Skeletal muscle satellite cell (primary cell): ENCODE measurements around the gene DGKI.

Experiments
- H3K27me3 ChIP-seq: 2 replicates; pipeline ENCODE4 v1.7.0; 2013; ENCODE audit warnings: low read length; ENCODE audit not compliant: control insufficient read depth, insufficient read depth
- H3K36me3 ChIP-seq: 2 replicates; pipeline ENCODE4 v1.7.0; 2013; ENCODE audit warnings: mild to moderate bottlenecking, control low read depth, low read length; ENCODE audit not compliant: insufficient read depth
- H3K4me1 ChIP-seq: 2 replicates; pipeline ENCODE4 v1.7.0; 2013; ENCODE audit warnings: low read length; ENCODE audit not compliant: control insufficient read depth, insufficient read depth
- H3K4me2 ChIP-seq: 2 replicates; pipeline ENCODE4 v1.7.0; 2013; ENCODE audit warnings: mild to moderate bottlenecking, low read length
- H3K4me3 ChIP-seq: 2 replicates; pipeline ENCODE4 v1.7.0; 2013; ENCODE audit warnings: low read length
- H3K9ac ChIP-seq: 2 replicates; pipeline ENCODE4 v1.7.0; 2013; ENCODE audit warnings: mild to moderate bottlenecking, low read depth, low read length, moderate library complexity
- H3K9me3 ChIP-seq: replicated peaks from 2 replicates; pipeline ENCODE4 v1.7.0; 2013; ENCODE audit warnings: mild to moderate bottlenecking, control low read depth, low read length

Gene DGKI

DNA sequence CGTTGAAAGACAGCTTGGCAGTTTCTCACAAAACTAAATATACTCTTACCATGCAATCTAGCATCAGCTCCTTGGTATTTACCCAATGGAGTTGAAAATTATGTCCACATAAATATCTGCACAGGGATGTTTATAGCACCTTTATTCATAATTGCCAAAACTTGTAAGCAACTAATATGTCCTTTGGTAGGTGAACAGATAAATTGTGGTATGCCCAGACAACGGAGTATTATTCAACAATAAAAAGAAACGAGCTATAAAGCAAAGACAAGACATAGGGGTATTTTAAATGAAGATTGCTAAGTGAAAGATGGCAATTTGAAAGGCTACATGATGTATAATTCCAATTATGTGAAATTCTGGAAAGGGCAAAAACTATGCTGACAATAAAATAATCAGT is 340.7 kb downstream of the DGKI start:
- H3K9ac ChIP-seq = no peak overlapping the region
- peaks cover 8% of the 10 kb centered on the region for H3K36me3 ChIP-seq
- H3K9me3 ChIP-seq = no peaks in the 10 kb centered on the region
- no peak overlapping the region for H3K4me2 ChIP-seq
- peaks cover 24% of the 10 kb centered on the region for H3K4me1 ChIP-seq
- no peak overlapping the region for H3K4me3 ChIP-seq
- H3K27me3 ChIP-seq = no peaks in the 10 kb centered on the region

DNA sequence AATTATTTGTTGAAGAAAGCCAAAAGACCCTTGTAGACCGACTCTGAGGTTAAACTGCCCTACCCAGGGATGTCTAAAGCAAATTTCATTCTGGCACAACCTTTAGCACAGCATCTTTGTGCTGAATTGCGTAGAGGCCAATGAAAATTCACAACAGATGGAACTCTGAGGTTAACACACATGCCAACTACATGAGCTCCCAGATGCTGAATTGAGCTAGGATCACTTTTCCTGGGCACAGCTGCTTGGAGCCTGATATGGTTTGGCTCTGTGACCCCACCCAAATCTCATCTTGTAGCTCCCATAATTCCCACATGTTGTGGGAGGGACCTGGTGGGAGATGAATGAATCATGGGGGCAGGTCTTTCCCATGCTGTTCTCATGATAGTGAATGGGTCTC is 345.2 kb downstream of the DGKI start:
- Histone ChIP-seq H3K9ac (no peak overlapping the region), H3K4me3 (no peak overlapping the region), H3K4me2 (no peak overlapping the region), H3K36me3 (peaks cover 12% of the 10 kb centered on the region), H3K27me3 (no peaks in the 10 kb centered on the region), H3K4me1 (no peaks in the 10 kb centered on the region), H3K9me3 (no peaks in the 10 kb centered on the region)

DNA sequence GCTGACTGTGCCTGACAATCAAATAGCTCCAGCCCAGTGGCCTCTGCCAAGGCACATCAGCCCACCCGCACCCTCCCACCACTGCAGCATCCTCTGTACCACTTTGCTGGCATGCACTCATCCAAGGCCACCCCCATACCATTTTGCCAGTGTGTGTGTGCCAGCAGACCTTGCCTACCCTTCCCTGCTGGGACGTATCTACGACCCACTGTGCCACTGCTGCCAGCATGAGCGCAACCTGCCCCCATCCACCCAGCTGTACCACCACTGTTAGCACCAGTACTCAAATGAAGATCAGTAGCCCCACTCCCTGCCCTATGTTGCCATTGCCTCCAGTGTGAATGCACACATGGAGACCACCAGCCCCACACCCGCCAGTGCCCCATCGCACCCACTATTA is 353.9 kb downstream of the DGKI start:
- H3K9me3 ChIP-seq = no peaks in the 10 kb centered on the region
- H3K36me3 ChIP-seq = no peaks in the 10 kb centered on the region
- no peaks in the 10 kb centered on the region for H3K4me1 ChIP-seq
- H3K4me2 ChIP-seq = no peak overlapping the region
- H3K9ac ChIP-seq = no peak overlapping the region
- no peak overlapping the region for H3K4me3 ChIP-seq
- no peaks in the 10 kb centered on the region for H3K27me3 ChIP-seq

DNA sequence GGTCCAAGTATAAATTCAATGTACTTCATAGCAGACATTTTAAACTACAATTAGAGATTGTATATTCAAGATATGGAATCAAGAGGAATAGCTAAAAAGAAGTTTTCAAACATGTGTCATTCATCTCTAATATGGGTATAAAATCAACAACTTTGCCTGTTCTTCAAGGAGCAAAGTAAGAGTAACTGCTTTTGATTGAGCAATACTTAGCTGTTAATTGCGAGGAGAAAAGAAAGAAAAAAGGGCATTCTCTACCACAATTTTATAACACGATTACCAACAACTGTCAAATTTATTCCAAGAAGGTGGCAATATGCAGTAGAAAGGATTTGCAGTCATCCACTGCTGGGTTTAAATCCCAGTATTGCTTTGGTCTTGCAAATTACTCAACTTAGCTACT is 356.9 kb downstream of the DGKI start:
- no peak overlapping the region for H3K9ac ChIP-seq
- no peaks in the 10 kb centered on the region for H3K4me1 ChIP-seq
- H3K36me3 ChIP-seq = peaks cover under 1% of the 10 kb centered on the region
- H3K4me3 ChIP-seq = no peak overlapping the region
- no peaks in the 10 kb centered on the region for H3K27me3 ChIP-seq
- no peaks in the 10 kb centered on the region for H3K9me3 ChIP-seq
- no peak overlapping the region for H3K4me2 ChIP-seq

DNA sequence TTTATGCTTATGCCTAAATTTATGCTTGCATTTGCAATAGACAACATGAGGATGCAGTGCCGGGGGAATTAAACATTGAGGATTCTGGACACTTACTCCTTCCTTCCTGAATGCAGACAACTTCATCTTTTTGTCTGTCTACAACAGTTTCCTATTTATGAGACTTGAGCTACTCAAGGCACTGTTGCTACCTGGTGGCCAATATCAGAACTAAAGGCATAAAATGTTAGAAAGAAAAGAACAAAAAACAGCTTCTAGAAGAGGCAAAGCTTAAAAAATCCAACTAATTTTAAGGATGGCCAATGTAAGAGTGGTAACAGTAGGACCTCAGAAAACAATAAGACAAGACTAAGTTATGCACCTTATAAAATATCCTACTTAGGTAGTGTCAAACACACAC is 358.7 kb downstream of the DGKI start:
- Histone ChIP-seq H3K9ac (no peak overlapping the region), H3K4me3 (no peak overlapping the region), H3K4me2 (no peak overlapping the region), H3K9me3 (no peaks in the 10 kb centered on the region), H3K27me3 (no peaks in the 10 kb centered on the region), H3K36me3 (peaks cover 10% of the 10 kb centered on the region), H3K4me1 (no peaks in the 10 kb centered on the region)

DNA sequence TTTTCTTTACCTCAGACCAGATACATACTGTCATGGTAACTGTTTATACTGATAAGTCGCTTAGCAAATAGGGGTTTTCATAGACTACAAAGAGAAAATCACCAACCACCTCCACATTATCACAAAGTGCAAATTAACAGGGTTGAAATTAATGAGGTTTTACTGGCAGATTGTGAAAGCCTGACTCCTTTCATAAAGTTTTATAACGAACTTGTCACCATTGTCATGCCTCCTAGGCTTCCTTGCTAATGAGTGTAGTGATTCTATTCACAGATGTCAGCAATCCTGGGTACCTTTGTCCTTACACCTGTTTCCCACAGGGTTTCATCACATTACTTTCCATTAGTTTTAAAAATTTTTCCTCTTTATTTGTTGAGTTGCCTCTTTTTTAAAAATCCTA is 361.0 kb downstream of the DGKI start:
- H3K4me1 ChIP-seq = no peaks in the 10 kb centered on the region
- H3K9ac ChIP-seq = no peak overlapping the region
- no peaks in the 10 kb centered on the region for H3K27me3 ChIP-seq
- H3K4me3 ChIP-seq = no peak overlapping the region
- peaks cover 13% of the 10 kb centered on the region for H3K36me3 ChIP-seq
- H3K4me2 ChIP-seq = no peak overlapping the region
- no peaks in the 10 kb centered on the region for H3K9me3 ChIP-seq

DNA sequence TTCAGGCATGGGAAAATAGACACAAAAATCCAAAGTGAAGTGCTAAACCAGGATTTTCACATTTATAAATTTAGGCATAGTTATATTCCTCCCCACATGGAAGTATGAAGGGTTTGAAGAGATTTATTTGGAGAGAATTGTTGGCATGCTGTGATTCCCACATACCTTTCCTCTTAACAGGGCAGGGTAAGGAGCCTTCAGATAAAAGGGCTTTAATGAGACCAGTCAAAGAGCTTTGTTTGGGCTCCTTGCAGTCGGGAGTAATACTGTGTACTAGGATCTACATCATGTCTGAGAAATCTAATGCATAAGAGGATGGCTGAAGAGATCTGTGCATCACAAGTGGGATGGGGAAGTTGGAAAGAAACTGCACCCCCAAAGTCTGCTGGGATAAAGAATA is 362.4 kb downstream of the DGKI start:
- Histone ChIP-seq H3K9ac (no peak overlapping the region), H3K4me3 (no peak overlapping the region), H3K4me2 (no peak overlapping the region), H3K36me3 (peaks cover 13% of the 10 kb centered on the region), H3K27me3 (no peaks in the 10 kb centered on the region), H3K9me3 (no peaks in the 10 kb centered on the region), H3K4me1 (no peaks in the 10 kb centered on the region)

DNA sequence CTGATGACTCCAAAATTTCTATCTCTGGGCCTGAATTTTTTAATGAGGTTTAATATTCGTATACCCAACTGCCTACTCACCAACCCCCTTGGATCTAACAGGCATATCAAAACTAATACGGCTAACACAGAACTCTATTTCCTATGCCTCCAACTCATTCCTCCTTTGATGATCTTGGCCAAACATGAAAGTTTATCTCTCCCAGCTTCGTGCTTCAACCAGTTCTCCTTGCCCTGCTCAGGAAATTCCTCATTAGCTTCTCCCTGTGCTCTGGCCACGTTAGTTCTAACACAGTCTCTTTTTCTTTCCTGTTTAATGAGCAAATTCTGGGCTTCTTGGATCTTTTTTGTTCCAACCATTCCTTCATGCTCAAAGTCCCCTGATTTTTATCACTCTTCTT is 364.3 kb downstream of the DGKI start:
- H3K4me1 ChIP-seq = no peaks in the 10 kb centered on the region
- H3K4me3 ChIP-seq = no peak overlapping the region
- no peak overlapping the region for H3K4me2 ChIP-seq
- no peak overlapping the region for H3K9ac ChIP-seq
- no peaks in the 10 kb centered on the region for H3K27me3 ChIP-seq
- peaks cover 13% of the 10 kb centered on the region for H3K36me3 ChIP-seq
- no peaks in the 10 kb centered on the region for H3K9me3 ChIP-seq

DNA sequence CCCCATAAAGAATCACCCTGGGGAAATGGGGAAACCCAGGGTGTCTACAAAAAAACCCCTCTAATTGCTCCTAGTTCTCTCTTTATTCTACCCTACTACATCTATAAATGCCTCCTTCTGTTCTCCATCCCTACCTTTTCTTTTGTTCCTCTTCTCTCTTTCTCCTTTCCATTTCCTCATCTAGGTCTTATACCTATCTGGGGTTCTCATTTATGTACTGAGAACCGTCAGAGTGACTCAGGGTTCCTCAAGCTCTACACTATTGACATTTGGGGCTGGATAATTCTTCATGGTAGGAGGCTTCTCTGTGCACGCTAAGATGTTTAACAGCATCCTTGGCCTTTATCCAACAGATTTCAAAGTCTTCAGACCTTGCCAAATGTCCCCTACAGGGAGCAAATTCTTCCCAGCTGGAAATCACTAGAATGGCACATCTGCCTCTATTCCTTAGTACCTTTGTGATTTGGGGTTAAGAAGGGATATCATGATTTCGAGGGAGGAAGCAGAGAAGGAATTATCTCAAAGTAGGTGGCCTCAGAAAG is 365.9 kb downstream of the DGKI start:
- Histone ChIP-seq H3K9me3 (no peaks in the 10 kb centered on the region), H3K9ac (no peak overlapping the region), H3K4me2 (no peak overlapping the region), H3K36me3 (peaks cover 13% of the 10 kb centered on the region), H3K4me1 (peaks cover 15% of the 10 kb centered on the region), H3K4me3 (no peak overlapping the region), H3K27me3 (no peaks in the 10 kb centered on the region)

DNA sequence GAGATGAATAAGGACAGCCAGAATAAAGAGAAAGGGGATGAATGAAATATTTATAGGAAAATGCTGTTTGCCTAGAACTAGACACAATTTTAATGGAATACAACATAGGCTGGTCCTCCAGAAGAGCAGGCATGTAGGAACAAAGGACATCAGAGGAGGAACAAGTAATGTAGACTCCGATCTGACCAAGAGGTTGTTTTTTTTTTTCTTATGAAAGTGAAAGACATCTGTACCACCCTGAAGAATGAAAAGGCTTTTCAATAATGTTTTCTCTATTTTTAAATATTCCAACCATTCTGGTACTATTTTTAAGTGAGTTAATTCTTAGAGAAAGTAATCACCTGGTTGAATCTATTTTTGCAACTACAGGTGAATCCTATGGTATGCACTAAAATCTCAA is 366.4 kb downstream of the DGKI start:
- no peaks in the 10 kb centered on the region for H3K9me3 ChIP-seq
- no peak overlapping the region for H3K4me2 ChIP-seq
- peaks cover 20% of the 10 kb centered on the region for H3K4me1 ChIP-seq
- no peak overlapping the region for H3K9ac ChIP-seq
- peaks cover 13% of the 10 kb centered on the region for H3K36me3 ChIP-seq
- no peak overlapping the region for H3K4me3 ChIP-seq
- no peaks in the 10 kb centered on the region for H3K27me3 ChIP-seq

DNA sequence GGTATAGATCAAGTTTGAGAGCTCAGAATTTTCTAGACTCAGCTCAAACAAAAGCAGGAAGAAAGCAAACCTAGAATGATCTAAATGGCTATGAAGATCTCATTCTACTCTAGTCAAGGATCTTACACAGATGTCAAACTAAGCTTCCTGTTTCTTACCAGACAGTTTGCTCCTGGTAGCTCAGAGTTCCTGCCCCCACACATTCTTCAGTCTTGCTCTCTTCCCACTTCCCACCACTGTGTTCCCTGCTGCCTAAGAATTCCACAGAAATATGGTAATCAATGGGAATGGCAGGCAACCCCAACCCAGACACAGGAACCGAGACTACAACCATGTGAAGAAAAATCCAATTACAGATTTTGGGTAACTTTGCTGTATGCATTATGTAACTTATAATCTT is 369.8 kb downstream of the DGKI start:
- H3K9me3 ChIP-seq = no peaks in the 10 kb centered on the region
- peaks cover 20% of the 10 kb centered on the region for H3K4me1 ChIP-seq
- H3K4me3 ChIP-seq = no peak overlapping the region
- H3K9ac ChIP-seq = no peak overlapping the region
- no peak overlapping the region for H3K4me2 ChIP-seq
- no peaks in the 10 kb centered on the region for H3K27me3 ChIP-seq
- peaks cover under 1% of the 10 kb centered on the region for H3K36me3 ChIP-seq

DNA sequence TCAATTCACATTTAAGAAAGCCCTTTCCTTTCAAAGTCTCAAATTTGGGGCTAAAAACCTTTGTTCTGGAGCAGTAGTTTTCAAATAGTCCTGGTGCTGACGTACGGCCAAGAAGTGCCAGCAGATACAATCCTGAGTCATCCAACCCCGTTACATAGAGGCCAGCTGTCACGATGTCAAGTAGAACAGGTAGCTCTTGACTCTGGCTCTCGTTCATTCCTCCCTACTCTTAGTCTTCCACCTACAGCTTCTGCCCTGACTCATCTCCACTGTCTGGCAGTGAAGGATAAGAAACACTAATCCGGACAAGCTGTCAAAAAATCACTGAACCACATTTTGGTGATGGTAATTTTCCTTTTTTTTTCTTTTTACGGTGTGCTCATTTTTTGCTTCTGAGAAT is 370.8 kb downstream of the DGKI start:
- peaks cover 20% of the 10 kb centered on the region for H3K4me1 ChIP-seq
- H3K9me3 ChIP-seq = no peaks in the 10 kb centered on the region
- no peak overlapping the region for H3K4me3 ChIP-seq
- no peaks in the 10 kb centered on the region for H3K36me3 ChIP-seq
- no peak overlapping the region for H3K9ac ChIP-seq
- no peak overlapping the region for H3K4me2 ChIP-seq
- no peaks in the 10 kb centered on the region for H3K27me3 ChIP-seq
